HEK293 (cell line): ENCODE measurements around the gene EHMT1.

Experiments used
- CTCF ChIA-PET: fragments of 350-600 bp; formaldehyde crosslinking; extraction: SDS; loops from one replicate; lab custom pipeline; 2021; ENCODE audit warnings: antibody characterized with exemption; lab: Yijun Ruan, JAX
- POLR2A ChIA-PET: fragments of 300-600 bp; formaldehyde crosslinking; extraction: SDS; loops from one replicate; lab custom pipeline; 2020; ENCODE audit warnings: antibody characterized with exemption, inconsistent platforms; lab: Yijun Ruan, JAX
- H3K27ac ChIP-seq: fragments of 200-500 bp; sonication (Bioruptor generic); 2 replicates; pipeline ENCODE4 v1.5.1; 2014; ENCODE audit warnings: low read depth, low read length, control low read depth, inconsistent platforms; ENCODE audit errors: extremely low read depth
- H3K36me3 ChIP-seq, 2 experiments: fragments of 200-500 bp in 1 of 2; sonication (Bioruptor generic) in 1 of 2; 1 replicate in 1 of 2; 2 replicates in 1 of 2; pipeline ENCODE4 v1.5.1; 2014 to 2017; ENCODE audit warnings: inconsistent platforms in 2 of 2, low read length in 2 of 2; ENCODE audit not compliant: control insufficient read depth in 2 of 2, insufficient read depth in 1 of 2
- H3K4me1 ChIP-seq: fragments of 200-500 bp; sonication (Bioruptor generic); 2 replicates; pipeline ENCODE4 v1.5.1; 2014; ENCODE audit warnings: mild to moderate bottlenecking, low read length, inconsistent platforms; ENCODE audit not compliant: control insufficient read depth, insufficient read depth
- H3K4me3 ChIP-seq: 2 replicates; pipeline ENCODE4 v1.5.1; 2011; ENCODE audit warnings: low read depth, mild to moderate bottlenecking, control low read depth, low read length, moderate library complexity
- H3K9me3 ChIP-seq: fragments of 200-500 bp; sonication (Bioruptor generic); 2 replicates; pipeline ENCODE4 v1.5.1; 2014; ENCODE audit warnings: low read depth, low read length, inconsistent platforms; ENCODE audit not compliant: control insufficient read depth, insufficient read depth
- HOXC10 ChIP-seq: sonication (generic); formaldehyde crosslinking; IDR thresholded peaks from 2 replicates; pipeline ENCODE4 v1.8.1; 2023; ENCODE audit warnings: mild to moderate bottlenecking, missing genetic modification reagents
- KLF9 ChIP-seq: fragments of 450-650 bp; formaldehyde crosslinking; IDR thresholded peaks from 2 replicates; pipeline ENCODE4 v1.5.1; 2016; ENCODE audit warnings: missing biosample characterization, missing genetic modification characterization, low read depth
- PRDM6 ChIP-seq: fragments of 450-650 bp; formaldehyde crosslinking; IDR thresholded peaks from 2 replicates; pipeline ENCODE4 v1.5.1; 2017; ENCODE audit warnings: missing biosample characterization, missing genetic modification characterization
- TSHZ1 ChIP-seq: fragments of 450-650 bp; formaldehyde crosslinking; IDR thresholded peaks from 2 replicates; pipeline ENCODE4 v1.5.1; 2016; ENCODE audit warnings: missing biosample characterization, missing genetic modification characterization, borderline replicate concordance
- ZBTB21 ChIP-seq: fragments of 450-650 bp; formaldehyde crosslinking; IDR thresholded peaks from 2 replicates; pipeline ENCODE4 v1.5.1; 2017; ENCODE audit warnings: missing biosample characterization, missing genetic modification characterization
- ZBTB8A ChIP-seq: fragments of 450-650 bp; formaldehyde crosslinking; IDR thresholded peaks from 2 replicates; pipeline ENCODE4 v1.5.1; 2016; ENCODE audit warnings: missing biosample characterization, missing genetic modification characterization
- ZFP3 ChIP-seq: fragments of 450-650 bp; formaldehyde crosslinking; IDR thresholded peaks from 2 replicates; pipeline ENCODE4 v1.5.1; 2016; ENCODE audit warnings: low read depth, missing biosample characterization, missing genetic modification characterization
- ZFP37 ChIP-seq: fragments of 450-650 bp; formaldehyde crosslinking; IDR thresholded peaks from 2 replicates; pipeline ENCODE4 v1.5.1; 2016; ENCODE audit warnings: missing biosample characterization, missing genetic modification characterization
- ZFP69B ChIP-seq: fragments of 450-650 bp; formaldehyde crosslinking; IDR thresholded peaks from 2 replicates; pipeline ENCODE4 v1.5.1; 2016; ENCODE audit warnings: missing biosample characterization, missing genetic modification characterization
- ZIC2 ChIP-seq: fragments of 450-650 bp; formaldehyde crosslinking; IDR thresholded peaks from 2 replicates; pipeline ENCODE4 v1.5.1; 2016; ENCODE audit warnings: missing biosample characterization, missing genetic modification characterization
- ZNF423 ChIP-seq: fragments of 450-650 bp; formaldehyde crosslinking; IDR thresholded peaks from 2 replicates; pipeline ENCODE4 v1.5.1; 2016; ENCODE audit warnings: missing biosample characterization, missing genetic modification characterization
- ZNF501 ChIP-seq: fragments of 450-650 bp; formaldehyde crosslinking; IDR thresholded peaks from 2 replicates; pipeline ENCODE4 v1.5.1; 2016; ENCODE audit warnings: missing biosample characterization, missing genetic modification characterization
- ZNF544 ChIP-seq: fragments of 450-650 bp; formaldehyde crosslinking; IDR thresholded peaks from 2 replicates; pipeline ENCODE4 v1.5.0; 2017; ENCODE audit warnings: missing biosample characterization, missing genetic modification characterization
- ZNF548 ChIP-seq: fragments of 450-650 bp; formaldehyde crosslinking; IDR thresholded peaks from 2 replicates; pipeline ENCODE4 v1.5.1; 2016; ENCODE audit warnings: missing biosample characterization, missing genetic modification characterization
- ZNF571 ChIP-seq: fragments of 450-650 bp; formaldehyde crosslinking; IDR thresholded peaks from 2 replicates; pipeline ENCODE4 v1.5.0; 2017; ENCODE audit warnings: missing biosample characterization, missing genetic modification characterization
- ZNF600 ChIP-seq: fragments of 450-650 bp; formaldehyde crosslinking; IDR thresholded peaks from 2 replicates; pipeline ENCODE4 v1.5.1; 2016; ENCODE audit warnings: missing biosample characterization, missing genetic modification characterization
- ZSCAN23 ChIP-seq: fragments of 450-650 bp; formaldehyde crosslinking; IDR thresholded peaks from 2 replicates; pipeline ENCODE4 v1.5.1; 2016; ENCODE audit warnings: missing biosample characterization, missing genetic modification characterization
- ZSCAN4 ChIP-seq: fragments of 450-650 bp; formaldehyde crosslinking; IDR thresholded peaks from 2 replicates; pipeline ENCODE4 v1.5.1; 2017; ENCODE audit warnings: missing biosample characterization, missing genetic modification characterization
- TF ChIP-seq, protein P1 (sequence below): fragments of 450-650 bp; formaldehyde crosslinking; IDR thresholded peaks from 2 replicates; pipeline ENCODE4 v1.5.1; 2016; ENCODE audit warnings: missing biosample characterization, missing genetic modification characterization
- TF ChIP-seq, protein P2 (sequence below): IDR thresholded peaks from 2 replicates; pipeline ENCODE4 v1.6.1; 2011; ENCODE audit warnings: mild to moderate bottlenecking, low read depth, low read length, borderline replicate concordance

The EHMT1 gene

DNA sequence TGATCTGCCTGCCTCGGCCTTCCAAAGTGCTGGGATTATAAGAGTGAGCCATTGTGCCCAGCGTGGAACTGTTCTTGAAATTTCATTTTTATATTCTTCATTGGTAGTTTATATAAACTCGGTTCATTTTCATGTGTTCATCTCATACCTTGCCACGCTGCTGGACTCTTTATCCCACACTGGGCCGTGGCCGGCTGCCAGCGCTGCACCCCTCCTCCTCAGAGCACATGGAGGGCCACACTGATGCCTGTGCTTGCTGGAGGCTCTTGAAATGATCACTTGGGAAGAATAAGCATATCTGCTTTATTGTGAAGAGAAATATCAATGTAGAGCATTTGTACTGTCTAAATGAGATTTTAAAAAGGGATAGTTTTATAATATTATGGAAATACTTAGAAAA, 69.5 kb downstream of the EHMT1 start:
- CTCF ChIA-PET, result interaction anchor here (4.0 kb wide), 1 partner anchor 15 kb away, joined by 12 read pairs; no protein-coding TSS in a partner anchor
- Histone ChIP-seq H3K4me3 (no peak overlapping the region), H3K27ac (no peak overlapping the region), H3K36me3 (no peaks in the 10 kb centered on the region; a peak in 1 of 3 replicates), H3K9me3 (no peaks in the 10 kb centered on the region), H3K4me1 (no peaks in the 10 kb centered on the region)
- POLR2A ChIA-PET, result no interaction called here
- TF ChIP-seq, protein P1, sequence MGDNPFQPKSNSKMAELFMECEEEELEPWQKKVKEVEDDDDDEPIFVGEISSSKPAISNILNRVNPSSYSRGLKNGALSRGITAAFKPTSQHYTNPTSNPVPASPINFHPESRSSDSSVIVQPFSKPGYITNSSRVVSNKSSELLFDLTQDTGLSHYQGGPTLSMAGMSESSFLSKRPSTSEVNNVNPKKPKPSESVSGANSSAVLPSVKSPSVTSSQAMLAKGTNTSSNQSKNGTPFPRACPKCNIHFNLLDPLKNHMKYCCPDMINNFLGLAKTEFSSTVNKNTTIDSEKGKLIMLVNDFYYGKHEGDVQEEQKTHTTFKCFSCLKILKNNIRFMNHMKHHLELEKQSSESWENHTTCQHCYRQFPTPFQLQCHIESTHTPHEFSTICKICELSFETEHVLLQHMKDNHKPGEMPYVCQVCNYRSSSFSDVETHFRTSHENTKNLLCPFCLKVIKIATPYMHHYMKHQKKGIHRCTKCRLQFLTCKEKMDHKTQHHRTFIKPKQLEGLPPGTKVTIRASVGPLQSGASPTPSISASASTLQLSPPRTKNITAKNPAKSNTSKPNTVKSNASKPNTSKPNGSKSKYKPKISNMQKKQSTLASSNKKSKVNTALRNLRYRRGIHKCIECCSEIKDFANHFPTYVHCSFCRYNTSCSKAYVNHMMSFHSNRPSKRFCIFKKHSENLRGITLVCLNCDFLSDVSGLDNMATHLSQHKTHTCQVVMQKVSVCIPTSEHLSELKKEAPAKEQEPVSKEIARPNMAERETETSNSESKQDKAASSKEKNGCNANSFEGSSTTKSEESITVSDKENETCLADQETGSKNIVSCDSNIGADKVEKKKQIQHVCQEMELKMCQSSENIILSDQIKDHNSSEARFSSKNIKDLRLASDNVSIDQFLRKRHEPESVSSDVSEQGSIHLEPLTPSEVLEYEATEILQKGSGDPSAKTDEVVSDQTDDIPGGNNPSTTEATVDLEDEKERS (tag by site-specific recombination), result no peak
- 0 out of 2 replicates have a peak, but pooled peaks have one; percentile 14 for TF ChIP-seq ZIC2
- TF ChIP-seq, protein P2, sequence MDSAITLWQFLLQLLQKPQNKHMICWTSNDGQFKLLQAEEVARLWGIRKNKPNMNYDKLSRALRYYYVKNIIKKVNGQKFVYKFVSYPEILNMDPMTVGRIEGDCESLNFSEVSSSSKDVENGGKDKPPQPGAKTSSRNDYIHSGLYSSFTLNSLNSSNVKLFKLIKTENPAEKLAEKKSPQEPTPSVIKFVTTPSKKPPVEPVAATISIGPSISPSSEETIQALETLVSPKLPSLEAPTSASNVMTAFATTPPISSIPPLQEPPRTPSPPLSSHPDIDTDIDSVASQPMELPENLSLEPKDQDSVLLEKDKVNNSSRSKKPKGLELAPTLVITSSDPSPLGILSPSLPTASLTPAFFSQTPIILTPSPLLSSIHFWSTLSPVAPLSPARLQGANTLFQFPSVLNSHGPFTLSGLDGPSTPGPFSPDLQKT, result no peak

- Histone ChIP-seq H3K4me1 (no peaks in the 10 kb centered on the region), H3K4me3 (no peak overlapping the region), H3K36me3 (no peaks in the 10 kb centered on the region; a peak in 1 of 3 replicates), H3K9me3 (no peaks in the 10 kb centered on the region), H3K27ac (no peak overlapping the region)
- ChIA-PET CTCF (interaction anchor here (0.6 to 4.0 kb wide), 4 partner anchors 11 to 176 kb away, joined by 3 to 12 read pairs (median 4); no protein-coding TSS in a partner anchor), POLR2A (no interaction called here)
- TF ChIP-seq KLF9 (tag by site-specific recombination) (no peak), ZNF600 (peak; percentile 47; the same call in 1 of the 2 replicates)
Observed at GRCh38 chr9:137688725-137689124, 69.9 kb downstream of the EHMT1 start.

GRCh38 chr9:137689745-137690529, 71.1 kb downstream of the EHMT1 start:
- Histone ChIP-seq H3K4me1 (no peaks in the 10 kb centered on the region), H3K9me3 (no peaks in the 10 kb centered on the region), H3K36me3 (no peaks in the 10 kb centered on the region), H3K4me3 (no peak overlapping the region), H3K27ac (no peak overlapping the region)
- ChIA-PET CTCF (interaction anchor here (1.3 to 4.0 kb wide), 4 partner anchors 10 to 17 kb away, joined by 4 to 12 read pairs (median 4); no protein-coding TSS in a partner anchor), POLR2A (interaction anchor here (0.7 to 1.0 kb wide), 3 partner anchors 10 to 46 kb away, joined by 3 to 4 read pairs (median 3); no protein-coding TSS in a partner anchor)
- no peak for TF ChIP-seq ZBTB8A (tag by site-specific recombination)
- TF ChIP-seq ZFP69B, result peak; percentile 79
- TF ChIP-seq ZNF423 (tag by site-specific recombination), result 0 out of 2 replicates have a peak, but pooled peaks have one; percentile 44
- TF ChIP-seq ZSCAN23 (tag by site-specific recombination), result no peak
- TF ChIP-seq ZNF548, result no peak
- TF ChIP-seq PRDM6 (tag by site-specific recombination), result peak; percentile 85
- 0 out of 2 replicates have a peak, but pooled peaks have one; percentile 24 for TF ChIP-seq ZSCAN4 (tag by site-specific recombination)
- TF ChIP-seq ZNF571, result no peak
- TF ChIP-seq ZFP37 (tag by site-specific recombination), result no peak
- TF ChIP-seq ZNF501 (tag by site-specific recombination), result no peak
- TF ChIP-seq ZBTB21 (tag by site-specific recombination), result peak; percentile 74
- TF ChIP-seq ZNF544 (tag by site-specific recombination), result no peak
- no peak for TF ChIP-seq ZFP3 (tag by site-specific recombination)
- peak; percentile 74; the same call in 1 of the 2 replicates for TF ChIP-seq TSHZ1
- no peak for TF ChIP-seq HOXC10 (CRISPR knock-in tag)
